T-helper 17 cell (primary cell): ENCODE results near the gene PRPF38B. TPM values are rescaled to one million over a fixed set of nuclear protein-coding genes. Genes with fewer than 3 reads are reported as not detected.
"Not testable (repeated sequence)": the region's sequence is repeated elsewhere in the genome, so short reads cannot be mapped to it uniquely, and the experiment has no call there.

ENCODE experiments used
- ATAC-seq: fragments of 150-1000 bp; cut with Tn5 transposase; 2 replicates; pipeline ENCODE4 v1.10.0; 2021; ENCODE audit warnings: mild to moderate bottlenecking, moderate library complexity
- DNase-seq, 3 donors: peaks; one replicate each; pipeline versions ENCODE4 v3.0.0 to v3.0.0-alpha.2; 2020 to 2021
- H3K9me3 ChIP-seq: one replicate; pipeline ENCODE4 v1.7.0; 2013; ENCODE audit warnings: low read length, mild to moderate bottlenecking; ENCODE audit not compliant: control insufficient read depth, poor library complexity, severe bottlenecking
- H3K27ac Mint-ChIP-seq: one replicate; pipeline ENCODE4 v1.8.0; 2022; ENCODE audit warnings: mild to moderate bottlenecking, moderate library complexity, mixed read lengths
- H3K27me3 Mint-ChIP-seq: one replicate; pipeline ENCODE4 v1.8.0; 2022; ENCODE audit warnings: mixed read lengths
- H3K36me3 Mint-ChIP-seq: one replicate; pipeline ENCODE4 v1.8.0; 2022; ENCODE audit warnings: low read depth, mixed read lengths
- H3K4me1 Mint-ChIP-seq: one replicate; pipeline ENCODE4 v1.8.0; 2022; ENCODE audit warnings: mild to moderate bottlenecking, mixed read lengths
- H3K4me3 Mint-ChIP-seq: one replicate; pipeline ENCODE4 v1.8.0; 2022; ENCODE audit warnings: mild to moderate bottlenecking, moderate library complexity, mixed read lengths
- total RNA-seq, 4 donors: library from RNA in 2 of 4; stranded (reverse) in 2 of 4; gene quantifications; one replicate each; pipeline ENCODE4 v1.2.3 and lab custom pipeline; 2022 to 2026

PRPF38B gene
- total RNA-seq, 2 donors from 2014 or later, result 124 to 134 TPM

DNA sequence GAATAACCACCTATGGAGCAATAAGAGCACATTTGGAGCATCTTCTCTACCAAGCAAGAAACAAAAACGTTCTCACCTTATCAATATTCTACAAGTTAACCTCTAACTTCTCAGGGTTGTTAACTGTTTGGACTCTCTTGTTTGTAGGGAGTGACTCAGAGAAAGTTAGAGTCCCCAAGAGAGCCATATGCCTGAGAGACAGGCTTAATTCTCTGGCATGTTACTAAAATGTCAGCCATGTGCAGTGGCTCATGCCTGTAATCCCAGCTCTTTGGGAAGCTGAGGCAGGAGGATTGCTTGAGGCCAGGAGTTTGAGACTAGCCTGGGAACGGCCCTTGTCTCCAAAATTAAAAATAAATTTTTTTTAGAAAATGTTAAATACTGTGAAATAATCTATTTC is 27.0 kb upstream of the PRPF38B start:
- no peaks in the 10 kb centered on the region for H3K36me3 Mint-ChIP-seq
- no peaks in the 10 kb centered on the region for H3K9me3 ChIP-seq
- H3K27me3 Mint-ChIP-seq, result no peaks in the 10 kb centered on the region
- H3K4me3 Mint-ChIP-seq, result no peak overlapping the region
- H3K27ac Mint-ChIP-seq, result peak overlapping the region; percentile 45
- H3K4me1 Mint-ChIP-seq, result peaks cover 14% of the 10 kb centered on the region
- DNase-seq (no peak), ATAC-seq (no peak)

DNA sequence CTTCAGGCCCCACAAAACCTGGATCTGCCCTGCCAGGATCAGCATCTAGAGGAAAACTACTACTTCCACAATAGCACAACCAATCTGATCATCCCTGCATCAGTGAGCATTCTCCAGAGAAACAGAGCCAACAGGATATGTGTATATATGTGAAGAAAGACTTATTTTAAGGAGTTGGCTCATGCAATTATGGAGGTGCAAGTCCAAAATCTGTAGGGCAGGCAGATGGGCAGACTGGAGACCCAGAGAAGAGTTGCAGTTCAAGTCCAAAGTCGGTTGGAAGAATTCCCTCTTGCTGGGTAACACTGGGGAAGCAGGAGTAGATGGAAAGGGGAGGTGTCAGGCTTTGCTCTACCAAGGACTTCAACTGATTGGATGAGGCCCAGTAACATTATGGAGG is 26.3 kb upstream of the PRPF38B start:
- no peak for DNase-seq
- Mint-ChIP-seq H3K27me3 (no peaks in the 10 kb centered on the region), H3K27ac (no peak overlapping the region), H3K4me3 (no peak overlapping the region), H3K4me1 (peaks cover 11% of the 10 kb centered on the region), H3K36me3 (no peaks in the 10 kb centered on the region)
- no peak for ATAC-seq
- H3K9me3 ChIP-seq, result no peaks in the 10 kb centered on the region

DNA sequence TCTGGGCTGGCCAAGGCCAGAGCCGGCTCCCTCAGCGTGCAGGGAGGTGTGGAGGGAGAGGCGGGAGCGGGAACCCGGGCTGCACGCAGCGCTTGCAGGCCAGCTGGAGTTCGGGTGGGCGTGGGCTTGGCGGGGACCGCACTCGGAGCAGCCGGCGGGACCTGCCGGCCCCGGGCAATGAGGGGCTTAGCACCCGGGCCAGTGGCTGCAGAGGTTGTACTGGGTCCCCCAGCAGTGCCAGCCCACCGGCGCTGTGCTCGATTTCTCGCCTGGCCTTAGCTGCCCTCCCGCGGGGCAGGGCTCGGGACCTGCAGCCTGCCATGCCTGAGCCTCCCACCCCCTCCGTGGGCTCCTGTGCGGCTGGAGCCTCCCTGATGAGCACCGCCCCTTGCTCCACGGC is 24.7 kb upstream of the PRPF38B start:
- not testable (repeated sequence) for DNase-seq, H3K9me3 ChIP-seq, H3K27ac Mint-ChIP-seq, H3K36me3 Mint-ChIP-seq, H3K4me3 Mint-ChIP-seq, ATAC-seq, H3K27me3 Mint-ChIP-seq
- peaks cover 13% of the 10 kb centered on the region for H3K4me1 Mint-ChIP-seq

DNA sequence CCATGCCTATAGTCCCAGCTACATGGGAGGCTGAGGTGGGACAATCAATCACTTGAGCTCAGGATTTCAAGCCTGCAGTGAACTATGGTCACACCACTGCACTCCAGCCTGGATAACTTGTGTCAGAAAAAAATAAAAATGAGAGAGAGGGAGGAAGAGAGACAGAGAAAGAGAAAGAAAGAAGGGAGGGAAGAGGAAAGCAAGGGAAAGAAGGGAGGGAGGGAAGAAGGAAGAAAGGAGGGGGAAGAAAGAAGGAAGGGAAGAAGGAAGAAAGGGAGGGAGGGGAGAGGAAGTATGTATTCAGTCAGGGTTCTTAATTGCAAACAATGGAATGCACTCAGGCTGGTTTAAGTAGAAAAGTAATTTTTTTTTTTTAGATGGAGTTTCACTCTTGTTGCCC is 23.3 kb upstream of the PRPF38B start:
- ATAC-seq (no peak), DNase-seq (no peak)
- Mint-ChIP-seq H3K4me1 (peaks cover 10% of the 10 kb centered on the region), H3K4me3 (no peak overlapping the region), H3K36me3 (no peaks in the 10 kb centered on the region), H3K27me3 (no peaks in the 10 kb centered on the region), H3K27ac (no peak overlapping the region)
- no peaks in the 10 kb centered on the region for H3K9me3 ChIP-seq

- H3K36me3 Mint-ChIP-seq, result peaks cover 2% of the 10 kb centered on the region
- peaks cover 10% of the 10 kb centered on the region for H3K4me1 Mint-ChIP-seq
- no peak for DNase-seq
- H3K27ac Mint-ChIP-seq, result peak overlapping the region; percentile 21
- no peaks in the 10 kb centered on the region for H3K9me3 ChIP-seq
- no peak overlapping the region for H3K4me3 Mint-ChIP-seq
- no peaks in the 10 kb centered on the region for H3K27me3 Mint-ChIP-seq
- no peak for ATAC-seq
These were observed 22.4 kb upstream of the PRPF38B start for GRCh38 chr1:108669679-108670078.

- DNase-seq (no peak), ATAC-seq (no peak)
- no peaks in the 10 kb centered on the region for H3K9me3 ChIP-seq
- Mint-ChIP-seq H3K4me3 (no peak overlapping the region), H3K4me1 (peaks cover 10% of the 10 kb centered on the region), H3K27me3 (no peaks in the 10 kb centered on the region), H3K27ac (no peak overlapping the region), H3K36me3 (peaks cover 2% of the 10 kb centered on the region)
These were observed 21.9 kb upstream of the PRPF38B start for GRCh38 chr1:108670131-108670773.

GRCh38 chr1:108671143-108671542 is 21.0 kb upstream of the PRPF38B start:
- ATAC-seq, result no peak
- Mint-ChIP-seq H3K27ac (peak overlapping the region; percentile 80), H3K36me3 (peaks cover 2% of the 10 kb centered on the region), H3K27me3 (no peaks in the 10 kb centered on the region), H3K4me3 (no peak overlapping the region), H3K4me1 (peaks cover 10% of the 10 kb centered on the region)
- no peaks in the 10 kb centered on the region for H3K9me3 ChIP-seq
- no peak for DNase-seq

- H3K27ac Mint-ChIP-seq, result no peak overlapping the region
- H3K9me3 ChIP-seq, result no peaks in the 10 kb centered on the region
- H3K36me3 Mint-ChIP-seq, result peaks cover 4% of the 10 kb centered on the region
- ATAC-seq (no peak), DNase-seq (no peak)
- no peaks in the 10 kb centered on the region for H3K27me3 Mint-ChIP-seq
- H3K4me1 Mint-ChIP-seq, result no peaks in the 10 kb centered on the region
- no peak overlapping the region for H3K4me3 Mint-ChIP-seq
These were observed 13.4 kb upstream of the PRPF38B start for GRCh38 chr1:108678706-108679105.

GRCh38 chr1:108679586-108680213 is 12.4 kb upstream of the PRPF38B start:
- DNase-seq (no peak), ATAC-seq (no peak)
- H3K27me3 Mint-ChIP-seq, result no peaks in the 10 kb centered on the region
- peak overlapping the region; percentile 43 for H3K27ac Mint-ChIP-seq
- H3K4me1 Mint-ChIP-seq, result no peaks in the 10 kb centered on the region
- peaks cover 2% of the 10 kb centered on the region for H3K36me3 Mint-ChIP-seq
- peak overlapping the region; percentile 31 for H3K4me3 Mint-ChIP-seq
- H3K9me3 ChIP-seq, result no peaks in the 10 kb centered on the region

DNA sequence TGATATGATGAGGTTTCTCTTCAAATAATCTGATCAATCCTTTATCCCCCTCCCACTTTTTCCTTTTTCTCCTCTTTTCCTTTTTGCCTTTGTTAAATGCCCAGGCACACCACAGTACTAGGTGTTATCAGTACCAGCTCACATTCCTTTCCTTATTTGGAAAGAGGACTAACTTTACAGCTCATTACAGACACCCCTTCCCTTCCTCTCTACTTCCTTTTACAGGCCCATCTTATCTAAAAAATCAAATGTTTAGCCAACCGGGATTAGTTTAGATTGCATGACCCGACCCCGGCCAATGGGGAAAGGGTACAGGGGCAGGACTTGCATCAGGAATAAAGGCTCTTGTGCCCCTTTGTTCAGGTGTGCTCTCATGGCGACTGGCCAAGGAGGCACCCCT is 10.4 kb upstream of the PRPF38B start:
- not testable (repeated sequence) for ATAC-seq, H3K4me1 Mint-ChIP-seq, DNase-seq, H3K4me3 Mint-ChIP-seq, H3K27me3 Mint-ChIP-seq, H3K9me3 ChIP-seq, H3K27ac Mint-ChIP-seq, H3K36me3 Mint-ChIP-seq

GRCh38 chr1:108685529-108685928 is 6.6 kb upstream of the PRPF38B start:
- Mint-ChIP-seq H3K27me3 (no peaks in the 10 kb centered on the region), H3K4me1 (peaks cover 5% of the 10 kb centered on the region), H3K36me3 (peaks cover 2% of the 10 kb centered on the region), H3K4me3 (no peak overlapping the region), H3K27ac (no peak overlapping the region)
- DNase-seq (no peak), ATAC-seq (no peak)
- no peaks in the 10 kb centered on the region for H3K9me3 ChIP-seq

DNA sequence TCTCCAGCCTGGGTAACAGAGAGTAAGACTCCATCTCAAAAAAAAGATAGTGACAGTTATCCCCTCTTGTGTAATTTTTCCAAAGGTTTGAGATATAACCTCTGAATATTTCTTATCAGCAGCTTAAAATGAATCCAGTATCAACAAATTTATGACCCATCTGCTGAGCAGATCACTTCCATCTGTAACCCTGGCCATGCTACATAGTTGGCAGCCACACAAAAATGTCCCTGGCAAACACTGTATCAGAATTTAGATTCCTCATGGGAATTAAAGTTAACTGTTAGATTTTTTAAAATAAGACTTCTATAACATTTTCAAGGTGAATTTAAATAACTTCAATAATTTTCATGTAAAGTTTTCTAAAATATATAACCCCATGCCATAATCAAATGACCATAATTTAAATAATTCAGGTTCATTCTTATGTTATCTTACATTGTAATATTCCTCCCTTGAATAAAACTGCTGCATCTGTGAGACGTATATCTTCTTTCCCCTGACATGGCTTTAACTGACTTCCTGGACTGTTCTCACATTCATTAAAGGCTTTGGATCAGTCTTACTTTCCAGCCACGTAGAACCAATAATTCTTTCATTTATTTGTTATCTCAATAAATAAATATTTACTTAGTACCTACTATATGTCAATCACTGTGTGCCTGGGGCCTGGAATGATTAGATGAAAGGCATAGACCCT is 5.3 kb upstream of the PRPF38B start:
- ATAC-seq (no peak), DNase-seq (no peak)
- Mint-ChIP-seq H3K27me3 (no peaks in the 10 kb centered on the region), H3K36me3 (peaks cover 2% of the 10 kb centered on the region), H3K4me3 (no peak overlapping the region), H3K27ac (no peak overlapping the region), H3K4me1 (peaks cover 16% of the 10 kb centered on the region)
- no peaks in the 10 kb centered on the region for H3K9me3 ChIP-seq

DNA sequence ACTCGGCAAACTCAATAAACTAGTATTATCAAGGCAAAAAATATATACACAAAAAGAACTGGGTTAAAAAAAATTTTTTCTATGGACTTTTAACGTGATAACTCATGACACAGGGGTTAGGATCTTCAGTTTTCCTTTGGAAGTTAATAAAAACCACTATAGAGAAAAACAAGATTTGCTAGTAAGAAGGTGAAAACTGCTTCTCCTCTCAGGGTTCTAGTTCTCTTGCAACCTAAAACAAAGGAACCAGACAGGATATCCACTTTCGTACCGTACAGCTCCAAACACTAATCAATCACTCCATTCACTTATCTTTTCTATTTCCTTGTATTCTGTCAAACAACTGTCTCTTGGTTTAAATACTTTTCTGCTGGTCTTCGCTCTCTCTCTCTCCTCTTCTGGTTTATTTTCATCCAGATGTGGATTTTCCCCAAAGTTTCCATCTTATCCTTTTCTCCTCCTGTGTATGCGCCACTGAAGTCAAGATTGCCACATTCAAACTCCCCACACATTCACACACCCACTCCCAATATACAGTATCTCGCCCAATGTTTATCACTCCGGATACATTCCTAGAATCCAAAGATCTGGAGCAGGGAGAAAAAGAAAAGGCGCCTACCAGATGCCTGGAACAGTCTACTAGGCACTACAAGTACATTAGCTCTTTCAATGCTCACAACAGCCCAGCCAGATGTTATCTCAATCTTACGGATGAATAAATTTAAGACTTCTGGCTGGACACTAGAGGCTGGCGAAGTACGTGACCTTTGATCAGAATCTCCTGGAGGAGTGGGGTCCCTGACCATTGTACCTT is 775 bp upstream of the PRPF38B start:
- no peaks in the 10 kb centered on the region for H3K27me3 Mint-ChIP-seq
- DNase-seq (no peak), ATAC-seq (no peak)
- no peaks in the 10 kb centered on the region for H3K9me3 ChIP-seq
- H3K4me3 Mint-ChIP-seq, result peak overlapping the region; percentile 98
- H3K4me1 Mint-ChIP-seq, result peaks cover 30% of the 10 kb centered on the region
- peak overlapping the region; percentile 99 for H3K27ac Mint-ChIP-seq
- H3K36me3 Mint-ChIP-seq, result peaks cover 6% of the 10 kb centered on the region
